ENCODE results near the gene CTNNA3. TPM values are rescaled to one million over a fixed set of nuclear protein-coding genes. Genes with fewer than 3 reads are reported as not detected.

The CTNNA3 gene
- total and polyA plus RNA-seq, 12 donors, result 0.03 to 14.4 (median 0.47) TPM; not detected in 1

GRCh38 chr10:66534866-66535265 is 1161.1 kb downstream of the CTNNA3 start:
- 93 to 100% (median 97%) methylated on average over 1 of the region's 1 CpG for WGBS, 4 donors
- intact Hi-C loops (cut with DNase I), result no loop called here
- H3K4me1 ChIP-seq (replicated peaks in 1 of 2), result no peaks in the 10 kb centered on the region

GRCh38 chr10:66521506-66521905 is 1174.5 kb downstream of the CTNNA3 start:
- 23 to 32% (median 28%) methylated on average over 1 of the region's 1 CpG for whole genome bisulfite sequencing, 4 donors
- TF ChIP-seq POLR2A (IDR thresholded peaks at IDR 0.05), result no peak
- TF ChIP-seq, protein P1, sequence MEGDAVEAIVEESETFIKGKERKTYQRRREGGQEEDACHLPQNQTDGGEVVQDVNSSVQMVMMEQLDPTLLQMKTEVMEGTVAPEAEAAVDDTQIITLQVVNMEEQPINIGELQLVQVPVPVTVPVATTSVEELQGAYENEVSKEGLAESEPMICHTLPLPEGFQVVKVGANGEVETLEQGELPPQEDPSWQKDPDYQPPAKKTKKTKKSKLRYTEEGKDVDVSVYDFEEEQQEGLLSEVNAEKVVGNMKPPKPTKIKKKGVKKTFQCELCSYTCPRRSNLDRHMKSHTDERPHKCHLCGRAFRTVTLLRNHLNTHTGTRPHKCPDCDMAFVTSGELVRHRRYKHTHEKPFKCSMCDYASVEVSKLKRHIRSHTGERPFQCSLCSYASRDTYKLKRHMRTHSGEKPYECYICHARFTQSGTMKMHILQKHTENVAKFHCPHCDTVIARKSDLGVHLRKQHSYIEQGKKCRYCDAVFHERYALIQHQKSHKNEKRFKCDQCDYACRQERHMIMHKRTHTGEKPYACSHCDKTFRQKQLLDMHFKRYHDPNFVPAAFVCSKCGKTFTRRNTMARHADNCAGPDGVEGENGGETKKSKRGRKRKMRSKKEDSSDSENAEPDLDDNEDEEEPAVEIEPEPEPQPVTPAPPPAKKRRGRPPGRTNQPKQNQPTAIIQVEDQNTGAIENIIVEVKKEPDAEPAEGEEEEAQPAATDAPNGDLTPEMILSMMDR (IDR thresholded peaks at IDR 0.05), result no peak

More at GRCh38 chr10:66534866-66535265, 1161.1 kb downstream of the CTNNA3 start:
- Histone ChIP-seq H3K9me3 (replicated peaks in 1 of 3) (no peaks in the 10 kb centered on the region), H3K27ac (no peak overlapping the region), H3K36me3 (replicated peaks in 1 of 2) (no peaks in the 10 kb centered on the region), H3K4me3 (no peak overlapping the region), H3K27me3 (no peaks in the 10 kb centered on the region)
- DNase-seq, result no peak
- no peak for TF ChIP-seq POLR2A (IDR thresholded peaks at IDR 0.05)
- TF ChIP-seq, protein P1 (IDR thresholded peaks at IDR 0.05), result no peak

GRCh38 chr10:66519616-66520015 is 1176.4 kb downstream of the CTNNA3 start:
- H3K9me3 ChIP-seq (replicated peaks in 1 of 3), result no peaks in the 10 kb centered on the region
- no peak overlapping the region for H3K4me3 ChIP-seq
- intact Hi-C loops (cut with DNase I), result no loop called here
- WGBS, 4 donors, result 76 to 85% (median 82%) methylated on average over 3 of the region's 3 CpGs
- no peaks in the 10 kb centered on the region for H3K36me3 ChIP-seq (replicated peaks in 1 of 2)
- no peak for TF ChIP-seq POLR2A (IDR thresholded peaks at IDR 0.05)
- TF ChIP-seq, protein P1 (IDR thresholded peaks at IDR 0.05), result no peak
- H3K27me3 ChIP-seq, result no peaks in the 10 kb centered on the region
- H3K27ac ChIP-seq, result no peak overlapping the region
- no peaks in the 10 kb centered on the region for H3K4me1 ChIP-seq (replicated peaks in 1 of 2)
- DNase-seq, result no peak

More at GRCh38 chr10:66521506-66521905, 1174.5 kb downstream of the CTNNA3 start:
- Histone ChIP-seq H3K4me1 (replicated peaks in 1 of 2) (no peaks in the 10 kb centered on the region), H3K27ac (no peak overlapping the region), H3K9me3 (replicated peaks in 1 of 3) (no peaks in the 10 kb centered on the region), H3K36me3 (replicated peaks in 1 of 2) (no peaks in the 10 kb centered on the region), H3K27me3 (no peaks in the 10 kb centered on the region), H3K4me3 (no peak overlapping the region)
- DNase-seq, result no peak
- intact Hi-C loops (cut with DNase I), result no loop called here

GRCh38 chr10:66514666-66515065 is 1181.3 kb downstream of the CTNNA3 start:
- no peaks in the 10 kb centered on the region for H3K4me1 ChIP-seq (replicated peaks in 1 of 2)
- H3K36me3 ChIP-seq (replicated peaks in 1 of 2), result no peaks in the 10 kb centered on the region
- DNase-seq, result no peak
- no peak overlapping the region for H3K4me3 ChIP-seq
- no peak overlapping the region for H3K27ac ChIP-seq
- H3K9me3 ChIP-seq (replicated peaks in 1 of 3), result peaks cover 0 to 6% (median 0%) of the 10 kb centered on the region in 3 donors
- intact Hi-C loops (cut with DNase I), result no loop called here
- H3K27me3 ChIP-seq, result no peaks in the 10 kb centered on the region
- no peak for TF ChIP-seq POLR2A (IDR thresholded peaks at IDR 0.05)
- TF ChIP-seq, protein P1 (IDR thresholded peaks at IDR 0.05), result no peak
- 38 to 59% (median 47%) methylated on average over 1 of the region's 1 CpG for WGBS, 4 donors
